Liver (tissue), 9 donors: ENCODE measurements around the gene ILF3. TPM values are rescaled to one million over a fixed set of nuclear protein-coding genes. Genes with fewer than 3 reads are reported as not detected.

ENCODE experiments used
- DNase-seq: peaks from one replicate; pipeline ENCODE4 v3.0.0-alpha.2; 2017; ENCODE audit warnings: low spot score
- H3K27ac ChIP-seq, 2 donors: one replicate each; pipeline ENCODE4 v1.7.0; 2013; ENCODE audit warnings: inconsistent platforms in 2 of 2, low read length in 2 of 2, control low read depth in 1 of 2, low read depth in 1 of 2, mild to moderate bottlenecking in 1 of 2
- H3K27me3 ChIP-seq, 4 donors: one replicate each; pipeline versions ENCODE4 v1.6.1 to v1.7.0; 2013; ENCODE audit warnings: low read length in 3 of 4, inconsistent platforms in 1 of 4, mild to moderate bottlenecking in 1 of 4, moderate library complexity in 1 of 4; ENCODE audit not compliant: control insufficient read depth in 4 of 4, insufficient read depth in 4 of 4
- H3K36me3 ChIP-seq, 4 donors: one replicate each; pipeline versions ENCODE4 v1.6.1 to v1.7.0; 2013; ENCODE audit warnings: low read length in 3 of 4, mild to moderate bottlenecking in 3 of 4, low read depth in 1 of 4, moderate library complexity in 1 of 4; ENCODE audit not compliant: control insufficient read depth in 4 of 4, insufficient read depth in 3 of 4
- H3K4me1 ChIP-seq, 4 donors: one replicate each; pipeline versions ENCODE4 v1.6.1 to v1.7.0; 2013; ENCODE audit warnings: low read length in 3 of 4, mild to moderate bottlenecking in 3 of 4, moderate library complexity in 1 of 4; ENCODE audit not compliant: control insufficient read depth in 4 of 4, insufficient read depth in 4 of 4
- H3K4me3 ChIP-seq, 3 donors: one replicate each; pipeline versions ENCODE4 v1.6.1 to v1.7.0; 2013; ENCODE audit warnings: low read length in 3 of 3, control low read depth in 1 of 3, low read depth in 1 of 3, mild to moderate bottlenecking in 1 of 3
- H3K9ac ChIP-seq, 2 donors: one replicate each; pipeline ENCODE4 v1.7.0; 2013; ENCODE audit warnings: low read length in 2 of 2, mild to moderate bottlenecking in 2 of 2, moderate library complexity in 2 of 2, control low read depth in 1 of 2, low read depth in 1 of 2
- H3K9me3 ChIP-seq, 4 donors: one replicate each; pipeline versions ENCODE4 v1.6.1 to v1.7.0; 2013; ENCODE audit warnings: low read length in 3 of 4; ENCODE audit not compliant: control insufficient read depth in 4 of 4
- EGR1 ChIP-seq, 2 donors: IDR thresholded peaks; 2 replicates each; pipeline ENCODE4 v1.6.1; 2016 to 2018; ENCODE audit warnings: antibody characterized with exemption in 2 of 2, low read depth in 2 of 2
- FOXA1 ChIP-seq: IDR thresholded peaks from 2 replicates; pipeline ENCODE4 v1.6.1; 2016; ENCODE audit warnings: antibody characterized with exemption
- FOXA2 ChIP-seq: IDR thresholded peaks from 2 replicates; pipeline ENCODE4 v1.6.1; 2016; ENCODE audit warnings: antibody characterized with exemption
- HNF4A ChIP-seq, 2 donors: conservative IDR thresholded peaks; 2 replicates each; pipeline ENCODE4 v1.6.1; 2016; ENCODE audit warnings: antibody characterized with exemption in 2 of 2, mild to moderate bottlenecking in 2 of 2
- HNF4G ChIP-seq: IDR thresholded peaks from 2 replicates; pipeline ENCODE4 v1.6.1; 2016; ENCODE audit warnings: antibody characterized with exemption
- NR2F2 ChIP-seq: IDR thresholded peaks from 2 replicates; pipeline ENCODE4 v1.6.1; 2016; ENCODE audit warnings: antibody characterized with exemption
- RAD21 ChIP-seq, 2 donors: IDR thresholded peaks; 2 replicates each; pipeline ENCODE4 v1.6.1; 2016; ENCODE audit warnings: antibody characterized with exemption in 2 of 2, mild to moderate bottlenecking in 2 of 2
- RXRA ChIP-seq, 2 donors: IDR thresholded peaks; 2 replicates each; pipeline ENCODE4 v1.6.1; 2017 to 2018; ENCODE audit warnings: antibody characterized with exemption in 2 of 2, mild to moderate bottlenecking in 1 of 2
- SP1 ChIP-seq: IDR thresholded peaks from 2 replicates; pipeline ENCODE4 v1.6.1; 2018; ENCODE audit warnings: antibody characterized with exemption, mild to moderate bottlenecking
- TAF1 ChIP-seq: conservative IDR thresholded peaks from 2 replicates; pipeline ENCODE4 v1.6.1; 2016; ENCODE audit warnings: antibody characterized with exemption, mild to moderate bottlenecking
- WGBS: extraction: QIAGEN DNeasy Blood & Tissue Kit; methylation state at CpG from one replicate; pipeline ENCODE4 v1.1.7; 2013; 5-methylcytosine and 5-hydroxymethylcytosine counted together
- polyA plus RNA-seq, 2 donors: library from polyadenylated mRNA; stranded (reverse) in 1 of 2; unstranded in 1 of 2; fragments of 200-250 nt in 1 of 2; fragments of >200 nt in 1 of 2; fragmentation: Nextera tagmentation in 1 of 2; extraction: Ambion mirVana in 1 of 2; gene quantifications; one replicate each; pipeline versions ENCODE4 v1.2.1 to v1.2.3, GENCODE V29; 2013 to 2015
- total RNA-seq, 2 donors: library from RNA; depleted of rRNA; stranded (reverse); fragments of >200 nt; gene quantifications; one replicate each; pipeline ENCODE4 v1.2.3, GENCODE V29; 2014
- TF ChIP-seq, protein P1 (sequence below): IDR thresholded peaks from 2 replicates; pipeline ENCODE4 v1.6.1; 2016; ENCODE audit warnings: antibody characterized with exemption
- TF ChIP-seq, protein P2 (sequence below): IDR thresholded peaks from 2 replicates; pipeline ENCODE4 v1.6.1; 2016; ENCODE audit warnings: antibody characterized with exemption, mild to moderate bottlenecking
- TF ChIP-seq, protein P3 (sequence below): IDR thresholded peaks from 2 replicates; pipeline ENCODE4 v1.6.1; 2016; ENCODE audit warnings: antibody characterized with exemption
- donor health status: healthy.
- donor health status: healthy.
- donor health status: healthy.
- donor health status: healthy.
- donor health status: healthy.

The ILF3 gene
- total and polyA plus RNA-seq, 4 donors = 31.7 to 85.1 (median 42.9) TPM

DNA sequence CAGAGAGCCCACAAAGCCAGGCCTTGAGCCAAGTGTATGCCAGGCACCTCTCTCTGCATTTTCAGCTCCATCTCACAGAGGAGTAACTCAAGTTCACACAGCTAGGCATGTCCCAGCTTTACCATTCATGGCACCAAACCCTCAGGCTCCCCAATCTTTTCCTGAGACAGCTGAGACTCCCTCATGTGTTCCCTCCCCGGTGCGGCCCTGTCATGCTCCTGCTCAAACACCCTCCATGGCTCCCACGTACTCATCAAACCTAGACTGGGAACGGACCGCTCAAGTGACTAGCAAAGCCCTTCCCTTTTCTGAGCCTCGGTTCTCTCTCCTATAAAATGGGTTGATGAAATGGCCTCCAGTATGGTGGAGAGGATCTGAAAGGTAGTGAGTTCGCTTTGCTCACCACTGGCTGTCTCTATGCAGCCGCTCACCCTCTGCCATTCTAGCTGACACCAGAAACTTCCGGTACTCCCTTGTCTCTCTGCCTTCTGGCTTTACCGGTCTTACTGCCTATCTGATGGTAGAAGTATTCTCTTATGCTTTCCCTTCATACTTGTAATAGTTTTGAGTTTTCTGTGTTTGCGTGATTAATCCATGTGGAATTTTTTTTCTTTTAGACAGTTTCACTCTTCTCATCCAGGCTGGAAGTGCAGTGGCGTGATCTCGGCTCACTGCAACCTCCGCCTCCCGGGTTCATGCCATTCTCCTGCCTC, 36.6 kb upstream of the ILF3 start:
- no peak for DNase-seq
- Histone ChIP-seq H3K9ac (no peak overlapping the region), H3K4me3 (no peak overlapping the region), H3K27ac (no peak overlapping the region), H3K27me3 (no peaks in the 10 kb centered on the region), H3K4me1 (peaks cover 0 to 2% (median under 1%) of the 10 kb centered on the region in 4 donors), H3K9me3 (no peaks in the 10 kb centered on the region), H3K36me3 (no peaks in the 10 kb centered on the region)
- TF ChIP-seq, protein P1, sequence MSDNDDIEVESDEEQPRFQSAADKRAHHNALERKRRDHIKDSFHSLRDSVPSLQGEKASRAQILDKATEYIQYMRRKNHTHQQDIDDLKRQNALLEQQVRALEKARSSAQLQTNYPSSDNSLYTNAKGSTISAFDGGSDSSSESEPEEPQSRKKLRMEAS = no peak
- TF ChIP-seq, protein P2, sequence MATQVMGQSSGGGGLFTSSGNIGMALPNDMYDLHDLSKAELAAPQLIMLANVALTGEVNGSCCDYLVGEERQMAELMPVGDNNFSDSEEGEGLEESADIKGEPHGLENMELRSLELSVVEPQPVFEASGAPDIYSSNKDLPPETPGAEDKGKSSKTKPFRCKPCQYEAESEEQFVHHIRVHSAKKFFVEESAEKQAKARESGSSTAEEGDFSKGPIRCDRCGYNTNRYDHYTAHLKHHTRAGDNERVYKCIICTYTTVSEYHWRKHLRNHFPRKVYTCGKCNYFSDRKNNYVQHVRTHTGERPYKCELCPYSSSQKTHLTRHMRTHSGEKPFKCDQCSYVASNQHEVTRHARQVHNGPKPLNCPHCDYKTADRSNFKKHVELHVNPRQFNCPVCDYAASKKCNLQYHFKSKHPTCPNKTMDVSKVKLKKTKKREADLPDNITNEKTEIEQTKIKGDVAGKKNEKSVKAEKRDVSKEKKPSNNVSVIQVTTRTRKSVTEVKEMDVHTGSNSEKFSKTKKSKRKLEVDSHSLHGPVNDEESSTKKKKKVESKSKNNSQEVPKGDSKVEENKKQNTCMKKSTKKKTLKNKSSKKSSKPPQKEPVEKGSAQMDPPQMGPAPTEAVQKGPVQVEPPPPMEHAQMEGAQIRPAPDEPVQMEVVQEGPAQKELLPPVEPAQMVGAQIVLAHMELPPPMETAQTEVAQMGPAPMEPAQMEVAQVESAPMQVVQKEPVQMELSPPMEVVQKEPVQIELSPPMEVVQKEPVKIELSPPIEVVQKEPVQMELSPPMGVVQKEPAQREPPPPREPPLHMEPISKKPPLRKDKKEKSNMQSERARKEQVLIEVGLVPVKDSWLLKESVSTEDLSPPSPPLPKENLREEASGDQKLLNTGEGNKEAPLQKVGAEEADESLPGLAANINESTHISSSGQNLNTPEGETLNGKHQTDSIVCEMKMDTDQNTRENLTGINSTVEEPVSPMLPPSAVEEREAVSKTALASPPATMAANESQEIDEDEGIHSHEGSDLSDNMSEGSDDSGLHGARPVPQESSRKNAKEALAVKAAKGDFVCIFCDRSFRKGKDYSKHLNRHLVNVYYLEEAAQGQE = no peak
- no peak for TF ChIP-seq FOXA1
- no peak for TF ChIP-seq TAF1
- TF ChIP-seq EGR1 (IDR thresholded peaks at IDR 0.05; ENCODE audit: low read depth in 2 of 2) = no peak
- TF ChIP-seq NR2F2 = no peak
- TF ChIP-seq RAD21 (IDR thresholded peaks at IDR 0.05) = no peak
- no peak for TF ChIP-seq HNF4A (conservative IDR thresholded peaks at IDR 0.05)
- no peak for TF ChIP-seq HNF4G
- 86% methylated on average over 15 of the region's 15 CpGs for WGBS

DNA sequence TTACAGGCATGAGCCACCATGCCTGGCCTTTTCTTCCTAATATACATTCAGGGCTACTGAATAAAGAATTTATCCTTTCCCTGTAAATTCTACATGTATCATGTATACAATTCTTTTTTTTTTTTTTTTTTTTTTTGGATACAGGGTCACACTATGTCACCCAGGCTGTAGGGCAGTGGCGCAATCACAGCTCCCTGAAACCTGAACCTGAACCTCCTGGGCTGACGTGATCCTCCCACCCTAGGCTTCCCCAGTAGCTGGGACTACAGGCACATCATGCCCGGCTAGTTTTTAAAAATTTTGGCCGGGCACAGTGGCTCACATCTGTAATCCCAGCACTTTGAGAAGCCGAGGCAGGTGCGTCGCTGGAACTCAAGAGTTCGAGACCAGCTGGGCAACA, 35.3 kb upstream of the ILF3 start:
- WGBS = 91% methylated on average over 8 of the region's 8 CpGs
- Histone ChIP-seq H3K9me3 (no peaks in the 10 kb centered on the region), H3K9ac (no peak overlapping the region), H3K27me3 (no peaks in the 10 kb centered on the region), H3K4me1 (peaks cover 0 to 2% (median under 1%) of the 10 kb centered on the region in 4 donors), H3K4me3 (no peak overlapping the region), H3K36me3 (no peaks in the 10 kb centered on the region), H3K27ac (no peak overlapping the region)
- TF ChIP-seq HNF4G = no peak
- TF ChIP-seq SP1 = no peak
- TF ChIP-seq RAD21 (IDR thresholded peaks at IDR 0.05) = no peak
- no peak for TF ChIP-seq RXRA (IDR thresholded peaks at IDR 0.05)
- TF ChIP-seq, protein P3, sequence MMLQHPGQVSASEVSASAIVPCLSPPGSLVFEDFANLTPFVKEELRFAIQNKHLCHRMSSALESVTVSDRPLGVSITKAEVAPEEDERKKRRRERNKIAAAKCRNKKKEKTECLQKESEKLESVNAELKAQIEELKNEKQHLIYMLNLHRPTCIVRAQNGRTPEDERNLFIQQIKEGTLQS = no peak
- no peak for TF ChIP-seq TAF1
- TF ChIP-seq FOXA1 = no peak
- no peak for TF ChIP-seq FOXA2
- TF ChIP-seq NR2F2 = no peak
- TF ChIP-seq, protein P2 = no peak
- TF ChIP-seq HNF4A (conservative IDR thresholded peaks at IDR 0.05) = no peak
- TF ChIP-seq EGR1 (IDR thresholded peaks at IDR 0.05; ENCODE audit: low read depth in 2 of 2) = no peak
- TF ChIP-seq, protein P1 = no peak
- DNase-seq = no peak
